Prostate gland (tissue), 2 donors: ENCODE measurements around the gene DPP10. TPM values are rescaled to one million over a fixed set of nuclear protein-coding genes. Genes with fewer than 3 reads are reported as not detected.

Source experiments
- DNase-seq: peaks from one replicate; pipeline ENCODE4 v3.0.0-alpha.2; 2019; ENCODE audit warnings: low spot score
- H3K27ac ChIP-seq, 2 donors: fragments of 200-600 bp; sonication (generic); 2 replicates each; pipeline ENCODE4 v1.5.1; 2017 to 2019
- H3K27me3 ChIP-seq: fragments of 200-600 bp; sonication (generic); replicated peaks from 2 replicates; pipeline ENCODE4 v1.5.1; 2019; ENCODE audit not compliant: insufficient read depth
- H3K36me3 ChIP-seq, 2 donors: fragments of 200-600 bp; sonication (generic); 1 replicate in 1 of 2; 2 replicates in 1 of 2; pipeline versions ENCODE4 v1.5.1 to v1.8.1; 2017 to 2019
- H3K4me1 ChIP-seq: fragments of 200-600 bp; sonication (generic); replicated peaks from 2 replicates; pipeline ENCODE4 v1.5.1; 2019
- H3K4me3 ChIP-seq, 2 donors: fragments of 200-600 bp; sonication (generic); 2 replicates each; pipeline ENCODE4 v1.5.1; 2017 to 2019
- H3K9me3 ChIP-seq: fragments of 200-600 bp; sonication (generic); 2 replicates; pipeline ENCODE4 v1.5.1; 2017
- POLR2A ChIP-seq: fragments of 450-650 bp; IDR thresholded peaks from one replicate; pipeline ENCODE4 v1.6.1; 2016; ENCODE audit warnings: antibody characterized with exemption, mild to moderate bottlenecking
- POLR2AphosphoS5 ChIP-seq: sonication (generic); formaldehyde crosslinking; IDR thresholded peaks from one replicate; pipeline ENCODE4 v1.6.1; 2017; ENCODE audit warnings: antibody characterized with exemption
- WGBS: methylation state at CpG from one replicate; pipeline ENCODE4 v1.1.5; 2018; 5-methylcytosine and 5-hydroxymethylcytosine counted together
- intact Hi-C: fragments of 100-400 bp; cut with DNase I; formaldehyde crosslinking; loops from one replicate; pipeline ENCODE4 v1.14.2; 2022
- total RNA-seq, 2 donors: library from RNA; depleted of rRNA; stranded (reverse); fragments of >200 nt; gene quantifications; one replicate each; pipeline ENCODE4 v1.1.0, GENCODE V29; 2016
- TF ChIP-seq, protein P1 (sequence below), 4 experiments: fragments of 200-600 bp in 2 of 4; fragments of 450-650 bp in 2 of 4; sonication (generic) in 2 of 4; IDR thresholded peaks; 1 replicate in 3 of 4; 2 replicates in 1 of 4; pipeline ENCODE4 v1.5.1; 2016 to 2019; ENCODE audit warnings: antibody characterized with exemption in 4 of 4, mild to moderate bottlenecking in 2 of 4, moderate library complexity in 2 of 4

Gene DPP10
- total RNA-seq, 2 donors from 2014 or later: 5.1 TPM; not detected in 1

DNA sequence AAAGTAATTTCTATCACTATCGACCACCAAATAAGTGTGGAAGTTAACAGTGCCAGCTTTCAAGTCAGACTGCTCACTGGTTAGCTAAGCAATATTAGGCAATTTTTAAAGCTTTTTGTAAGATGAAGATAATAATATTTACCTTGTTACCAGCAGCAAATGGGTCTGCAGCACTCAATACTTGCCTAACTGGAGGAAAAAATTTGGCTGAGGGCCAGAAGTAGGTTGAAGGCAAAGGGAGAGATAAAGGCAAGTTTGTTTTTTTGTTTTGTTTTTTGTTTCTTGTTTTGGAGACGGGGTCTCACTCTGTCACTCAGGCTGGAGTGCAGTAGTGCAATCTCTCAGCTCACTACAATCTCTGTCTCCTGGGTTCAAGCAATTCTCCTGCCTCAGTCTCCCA, 675.9 kb downstream of the DPP10 start:
- TF ChIP-seq, protein P1, sequence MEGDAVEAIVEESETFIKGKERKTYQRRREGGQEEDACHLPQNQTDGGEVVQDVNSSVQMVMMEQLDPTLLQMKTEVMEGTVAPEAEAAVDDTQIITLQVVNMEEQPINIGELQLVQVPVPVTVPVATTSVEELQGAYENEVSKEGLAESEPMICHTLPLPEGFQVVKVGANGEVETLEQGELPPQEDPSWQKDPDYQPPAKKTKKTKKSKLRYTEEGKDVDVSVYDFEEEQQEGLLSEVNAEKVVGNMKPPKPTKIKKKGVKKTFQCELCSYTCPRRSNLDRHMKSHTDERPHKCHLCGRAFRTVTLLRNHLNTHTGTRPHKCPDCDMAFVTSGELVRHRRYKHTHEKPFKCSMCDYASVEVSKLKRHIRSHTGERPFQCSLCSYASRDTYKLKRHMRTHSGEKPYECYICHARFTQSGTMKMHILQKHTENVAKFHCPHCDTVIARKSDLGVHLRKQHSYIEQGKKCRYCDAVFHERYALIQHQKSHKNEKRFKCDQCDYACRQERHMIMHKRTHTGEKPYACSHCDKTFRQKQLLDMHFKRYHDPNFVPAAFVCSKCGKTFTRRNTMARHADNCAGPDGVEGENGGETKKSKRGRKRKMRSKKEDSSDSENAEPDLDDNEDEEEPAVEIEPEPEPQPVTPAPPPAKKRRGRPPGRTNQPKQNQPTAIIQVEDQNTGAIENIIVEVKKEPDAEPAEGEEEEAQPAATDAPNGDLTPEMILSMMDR (IDR thresholded peaks at IDR 0.05): no peak
- TF ChIP-seq POLR2A (no peak), POLR2AphosphoS5 (no peak)
- no peaks in the 10 kb centered on the region for H3K36me3 ChIP-seq
- H3K27me3 ChIP-seq: no peaks in the 10 kb centered on the region
- no peak overlapping the region for H3K27ac ChIP-seq
- intact Hi-C loops: no loop called here
- WGBS: 68% methylated on average over 2 of the region's 2 CpGs
- DNase-seq: no peak
- H3K4me1 ChIP-seq: no peaks in the 10 kb centered on the region
- H3K4me3 ChIP-seq: no peak overlapping the region
- no peaks in the 10 kb centered on the region for H3K9me3 ChIP-seq

DNA sequence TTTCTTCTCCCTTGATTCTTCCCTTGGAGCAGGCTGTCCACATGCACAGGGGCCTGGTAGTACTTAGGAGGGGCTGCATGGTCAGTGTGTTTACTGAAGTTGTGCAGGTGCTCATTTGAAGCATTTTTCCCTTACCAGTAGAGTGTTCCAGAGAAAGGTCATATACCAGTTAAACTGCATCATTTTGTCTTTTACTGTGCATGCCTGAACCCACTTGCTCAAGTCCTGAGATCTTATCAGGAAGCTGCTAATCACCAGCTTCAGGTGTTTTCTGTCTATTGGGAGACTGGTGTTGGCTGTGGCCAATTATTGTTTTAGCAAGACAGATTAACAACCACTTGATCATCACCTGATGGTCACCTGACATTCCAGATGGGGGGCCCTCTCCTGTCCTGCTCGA, 676.6 kb downstream of the DPP10 start:
- Histone ChIP-seq H3K4me3 (no peak overlapping the region), H3K9me3 (no peaks in the 10 kb centered on the region), H3K36me3 (no peaks in the 10 kb centered on the region), H3K27ac (no peak overlapping the region), H3K27me3 (no peaks in the 10 kb centered on the region), H3K4me1 (no peaks in the 10 kb centered on the region)
- DNase-seq: no peak
- intact Hi-C loops: no loop called here
- TF ChIP-seq, protein P1 (IDR thresholded peaks at IDR 0.05): no peak
- TF ChIP-seq POLR2A (no peak), POLR2AphosphoS5 (no peak)
- WGBS: 18% methylated on average over 1 of the region's 1 CpG

DNA sequence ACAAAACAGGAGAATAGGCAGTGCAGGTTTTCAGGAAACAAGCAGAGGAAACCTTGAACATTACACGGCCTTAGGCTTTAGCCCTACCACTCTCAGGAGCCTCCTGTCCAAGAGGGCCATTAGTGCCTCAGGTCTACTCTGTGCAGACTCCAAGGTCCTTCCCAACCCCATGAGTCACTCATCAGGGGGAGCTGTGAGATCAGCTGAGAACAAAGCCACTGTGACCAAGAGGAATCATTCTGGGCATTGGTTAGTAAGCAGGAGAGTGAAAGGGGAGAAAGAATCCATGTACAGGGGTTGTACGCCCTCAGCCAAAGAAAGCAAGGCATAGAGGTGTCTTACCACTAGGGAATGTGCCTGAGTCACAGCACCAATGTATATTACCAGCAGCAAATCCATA, 680.3 kb downstream of the DPP10 start:
- H3K27ac ChIP-seq: no peak overlapping the region
- intact Hi-C loops: no loop called here
- DNase-seq: no peak
- TF ChIP-seq POLR2A: no peak
- no peak for TF ChIP-seq POLR2AphosphoS5
- TF ChIP-seq, protein P1 (IDR thresholded peaks at IDR 0.05): no peak
- no peaks in the 10 kb centered on the region for H3K36me3 ChIP-seq
- no peaks in the 10 kb centered on the region for H3K27me3 ChIP-seq
- H3K9me3 ChIP-seq: no peaks in the 10 kb centered on the region
- H3K4me1 ChIP-seq: no peaks in the 10 kb centered on the region
- no peak overlapping the region for H3K4me3 ChIP-seq
- 86% methylated on average over 2 of the region's 2 CpGs for WGBS

DNA sequence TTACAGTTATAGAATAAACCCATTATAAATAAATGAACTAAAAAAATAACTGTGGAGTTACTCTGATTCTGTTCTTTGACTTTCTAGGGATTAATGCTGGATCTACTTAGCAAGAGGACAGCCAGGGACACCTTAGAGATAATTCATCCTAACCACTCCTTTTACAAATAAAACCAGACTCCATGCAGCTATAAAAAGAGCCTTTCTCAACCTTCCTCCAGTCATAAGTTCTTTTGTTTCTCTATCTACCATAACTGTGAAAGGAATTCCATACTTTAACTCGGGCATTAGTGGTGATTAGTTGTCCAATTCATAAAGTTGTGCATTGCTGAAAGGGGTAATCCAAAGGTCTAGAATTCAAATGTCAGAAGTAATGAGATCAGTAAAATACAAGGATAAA, 682.4 kb downstream of the DPP10 start:
- no peaks in the 10 kb centered on the region for H3K27me3 ChIP-seq
- no peak for DNase-seq
- 19% methylated on average over 1 of the region's 1 CpG for WGBS
- TF ChIP-seq POLR2AphosphoS5: no peak
- TF ChIP-seq, protein P1 (IDR thresholded peaks at IDR 0.05): no peak
- no peak for TF ChIP-seq POLR2A
- H3K4me3 ChIP-seq: no peak overlapping the region
- H3K4me1 ChIP-seq: no peaks in the 10 kb centered on the region
- no peaks in the 10 kb centered on the region for H3K36me3 ChIP-seq
- no peaks in the 10 kb centered on the region for H3K9me3 ChIP-seq
- intact Hi-C loops: no loop called here
- no peak overlapping the region for H3K27ac ChIP-seq

DNA sequence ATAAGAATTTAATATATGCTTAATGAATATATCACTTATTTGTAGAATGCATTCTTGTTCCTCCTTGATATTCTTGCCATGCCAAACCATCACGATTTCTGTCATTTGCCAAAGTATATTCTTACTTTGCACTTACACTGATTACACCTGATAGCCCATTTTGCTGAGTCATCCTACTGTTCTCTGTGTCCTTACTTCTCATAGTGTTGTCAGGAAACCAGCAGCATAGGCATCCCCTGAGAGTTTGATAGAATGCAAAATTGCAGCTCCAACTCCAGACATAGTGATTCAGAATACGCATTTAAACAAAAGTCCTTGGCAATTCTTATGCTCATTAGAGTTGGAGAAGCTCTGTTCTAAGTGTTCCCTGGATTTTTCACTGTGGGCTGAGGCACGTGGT, 687.1 kb downstream of the DPP10 start:
- DNase-seq: no peak
- TF ChIP-seq POLR2A (no peak), POLR2AphosphoS5 (no peak)
- TF ChIP-seq, protein P1 (IDR thresholded peaks at IDR 0.05): no peak
- 80% methylated on average over 3 of the region's 3 CpGs for WGBS
- Histone ChIP-seq H3K27me3 (no peaks in the 10 kb centered on the region), H3K36me3 (no peaks in the 10 kb centered on the region), H3K4me1 (no peaks in the 10 kb centered on the region), H3K9me3 (no peaks in the 10 kb centered on the region), H3K27ac (no peak overlapping the region), H3K4me3 (no peak overlapping the region)
- intact Hi-C loops: no loop called here
